ENCODE measurements around the gene MED8. TPM values are rescaled to one million over a fixed set of nuclear protein-coding genes. Genes with fewer than 3 reads are reported as not detected.

MED8 gene
- total and polyA plus RNA-seq, 2 of the 13 experiments (the other 11 are each of a cell fraction or from before 2014, with no cell fraction given) = 16.9 to 77.4 TPM

DNA sequence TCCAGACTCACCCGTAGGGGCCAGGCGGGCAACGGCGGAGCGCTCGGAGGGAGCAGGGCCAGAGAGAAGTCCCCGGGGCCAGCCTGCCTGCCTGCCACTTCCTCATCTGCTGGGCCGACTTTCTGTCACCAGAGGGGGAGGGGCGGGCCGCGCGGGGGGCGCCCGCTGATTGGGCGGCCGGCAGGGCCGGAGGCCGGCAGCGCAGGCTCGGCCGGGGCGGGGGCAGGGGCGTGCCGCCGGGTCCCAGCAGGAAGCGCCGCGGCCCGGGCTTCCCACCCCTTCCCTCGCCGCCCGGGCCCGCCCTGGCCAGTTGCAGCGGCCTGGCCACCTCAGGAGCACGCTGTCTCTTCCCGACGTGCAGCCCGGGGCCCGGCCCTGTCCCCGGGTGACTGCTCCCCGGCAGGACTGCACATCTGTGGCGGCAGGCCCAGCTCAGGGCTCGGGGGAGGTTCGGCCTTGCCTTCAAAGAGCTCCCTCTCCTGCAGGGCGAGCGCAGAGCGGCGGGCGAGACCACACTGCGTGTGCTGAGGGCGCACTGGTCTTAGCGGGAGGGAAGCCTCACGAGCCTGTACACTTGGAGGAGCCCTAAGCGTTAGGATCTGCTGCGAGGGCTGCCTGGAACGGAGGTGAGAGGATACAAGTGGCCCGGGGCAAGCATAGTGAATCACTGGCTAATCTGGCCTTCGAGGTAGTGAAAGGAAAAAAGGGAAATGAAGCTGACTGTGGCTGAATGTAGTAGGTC lies 21.5 kb downstream of the MED8 start, which contains the start of gene ELOVL1 (continued):
- TF ChIP-seq, protein P1, sequence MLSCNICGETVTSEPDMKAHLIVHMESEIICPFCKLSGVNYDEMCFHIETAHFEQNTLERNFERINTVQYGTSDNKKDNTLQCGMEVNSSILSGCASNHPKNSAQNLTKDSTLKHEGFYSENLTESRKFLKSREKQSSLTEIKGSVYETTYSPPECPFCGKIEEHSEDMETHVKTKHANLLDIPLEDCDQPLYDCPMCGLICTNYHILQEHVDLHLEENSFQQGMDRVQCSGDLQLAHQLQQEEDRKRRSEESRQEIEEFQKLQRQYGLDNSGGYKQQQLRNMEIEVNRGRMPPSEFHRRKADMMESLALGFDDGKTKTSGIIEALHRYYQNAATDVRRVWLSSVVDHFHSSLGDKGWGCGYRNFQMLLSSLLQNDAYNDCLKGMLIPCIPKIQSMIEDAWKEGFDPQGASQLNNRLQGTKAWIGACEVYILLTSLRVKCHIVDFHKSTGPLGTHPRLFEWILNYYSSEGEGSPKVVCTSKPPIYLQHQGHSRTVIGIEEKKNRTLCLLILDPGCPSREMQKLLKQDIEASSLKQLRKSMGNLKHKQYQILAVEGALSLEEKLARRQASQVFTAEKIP (CRISPR knock-in tag; IDR thresholded peaks at IDR 0.05; ENCODE audit: borderline replicate concordance) = no peak
- TF ChIP-seq ZSCAN25 (CRISPR knock-in tag; IDR thresholded peaks at IDR 0.05) (peak; percentile 83), TAF1 (CRISPR knock-in tag; IDR thresholded peaks at IDR 0.05) (peak; percentile 83), ZSCAN30 (CRISPR knock-in tag; IDR thresholded peaks at IDR 0.05) (no peak), ZNF17 (CRISPR knock-in tag; IDR thresholded peaks at IDR 0.05) (no peak), KLF12 (CRISPR knock-in tag; IDR thresholded peaks at IDR 0.05; ENCODE audit: borderline replicate concordance) (peak; percentile 75; the same call in 1 of the 2 replicates), MED8 (CRISPR knock-in tag; IDR thresholded peaks at IDR 0.05; ENCODE audit: insufficient replicate concordance) (peak; percentile 36), RCOR2 (CRISPR knock-in tag; IDR thresholded peaks at IDR 0.05) (peak; percentile 55; the same call in 1 of the 2 replicates), ZNF746 (CRISPR knock-in tag; IDR thresholded peaks at IDR 0.05) (peak; percentile 86), MEIS1 (CRISPR knock-in tag; IDR thresholded peaks at IDR 0.05; ENCODE audit: borderline replicate concordance) (0 out of 2 replicates have a peak, but pooled peaks have one; percentile 61), NR2F1 (CRISPR knock-in tag; IDR thresholded peaks at IDR 0.05) (0 out of 4 replicates have a peak, but pooled peaks of 1 of the 2 experiments have one; percentile 14), ZNF547 (CRISPR knock-in tag; IDR thresholded peaks at IDR 0.05) (peak; percentile 87), CHD2 (IDR thresholded peaks at IDR 0.05; ENCODE audit: low read depth, low read length) (no peak), NCOR1 (IDR thresholded peaks at IDR 0.05; ENCODE audit: borderline replicate concordance, low read length) (no peak), ZNF432 (CRISPR knock-in tag; IDR thresholded peaks at IDR 0.05; ENCODE audit: borderline replicate concordance) (no peak), JDP2 (CRISPR knock-in tag; IDR thresholded peaks at IDR 0.05; ENCODE audit: borderline replicate concordance) (peak; percentile 77; the same call in 1 of the 2 replicates)
- TF ChIP-seq, protein P2, sequence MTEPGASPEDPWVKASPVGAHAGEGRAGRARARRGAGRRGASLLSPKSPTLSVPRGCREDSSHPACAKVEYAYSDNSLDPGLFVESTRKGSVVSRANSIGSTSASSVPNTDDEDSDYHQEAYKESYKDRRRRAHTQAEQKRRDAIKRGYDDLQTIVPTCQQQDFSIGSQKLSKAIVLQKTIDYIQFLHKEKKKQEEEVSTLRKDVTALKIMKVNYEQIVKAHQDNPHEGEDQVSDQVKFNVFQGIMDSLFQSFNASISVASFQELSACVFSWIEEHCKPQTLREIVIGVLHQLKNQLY (CRISPR knock-in tag; IDR thresholded peaks at IDR 0.05) = no peak; the same call in 1 of the 2 replicates
- TF ChIP-seq, protein P3, sequence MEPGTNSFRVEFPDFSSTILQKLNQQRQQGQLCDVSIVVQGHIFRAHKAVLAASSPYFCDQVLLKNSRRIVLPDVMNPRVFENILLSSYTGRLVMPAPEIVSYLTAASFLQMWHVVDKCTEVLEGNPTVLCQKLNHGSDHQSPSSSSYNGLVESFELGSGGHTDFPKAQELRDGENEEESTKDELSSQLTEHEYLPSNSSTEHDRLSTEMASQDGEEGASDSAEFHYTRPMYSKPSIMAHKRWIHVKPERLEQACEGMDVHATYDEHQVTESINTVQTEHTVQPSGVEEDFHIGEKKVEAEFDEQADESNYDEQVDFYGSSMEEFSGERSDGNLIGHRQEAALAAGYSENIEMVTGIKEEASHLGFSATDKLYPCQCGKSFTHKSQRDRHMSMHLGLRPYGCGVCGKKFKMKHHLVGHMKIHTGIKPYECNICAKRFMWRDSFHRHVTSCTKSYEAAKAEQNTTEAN (CRISPR knock-in tag; conservative IDR thresholded peaks at IDR 0.05) = peak; percentile 77; the same call in 1 of the 2 replicates
- TF ChIP-seq, protein P4, sequence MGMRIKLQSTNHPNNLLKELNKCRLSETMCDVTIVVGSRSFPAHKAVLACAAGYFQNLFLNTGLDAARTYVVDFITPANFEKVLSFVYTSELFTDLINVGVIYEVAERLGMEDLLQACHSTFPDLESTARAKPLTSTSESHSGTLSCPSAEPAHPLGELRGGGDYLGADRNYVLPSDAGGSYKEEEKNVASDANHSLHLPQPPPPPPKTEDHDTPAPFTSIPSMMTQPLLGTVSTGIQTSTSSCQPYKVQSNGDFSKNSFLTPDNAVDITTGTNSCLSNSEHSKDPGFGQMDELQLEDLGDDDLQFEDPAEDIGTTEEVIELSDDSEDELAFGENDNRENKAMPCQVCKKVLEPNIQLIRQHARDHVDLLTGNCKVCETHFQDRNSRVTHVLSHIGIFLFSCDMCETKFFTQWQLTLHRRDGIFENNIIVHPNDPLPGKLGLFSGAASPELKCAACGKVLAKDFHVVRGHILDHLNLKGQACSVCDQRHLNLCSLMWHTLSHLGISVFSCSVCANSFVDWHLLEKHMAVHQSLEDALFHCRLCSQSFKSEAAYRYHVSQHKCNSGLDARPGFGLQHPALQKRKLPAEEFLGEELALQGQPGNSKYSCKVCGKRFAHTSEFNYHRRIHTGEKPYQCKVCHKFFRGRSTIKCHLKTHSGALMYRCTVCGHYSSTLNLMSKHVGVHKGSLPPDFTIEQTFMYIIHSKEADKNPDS (CRISPR knock-in tag; IDR thresholded peaks at IDR 0.05) = no peak
- TF ChIP-seq, protein P5, sequence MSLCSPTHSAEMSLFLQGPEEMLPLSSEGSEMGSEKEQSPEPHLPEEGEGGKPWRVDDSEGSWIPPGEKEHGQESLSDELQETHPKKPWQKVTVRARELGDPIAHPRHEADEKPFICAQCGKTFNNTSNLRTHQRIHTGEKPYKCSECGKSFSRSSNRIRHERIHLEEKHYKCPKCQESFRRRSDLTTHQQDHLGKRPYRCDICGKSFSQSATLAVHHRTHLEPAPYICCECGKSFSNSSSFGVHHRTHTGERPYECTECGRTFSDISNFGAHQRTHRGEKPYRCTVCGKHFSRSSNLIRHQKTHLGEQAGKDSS (CRISPR knock-in tag; IDR thresholded peaks at IDR 0.05; ENCODE audit: borderline replicate concordance, low read depth) = peak; percentile 73; the same call in 1 of the 2 replicates
- TF ChIP-seq, protein P6, sequence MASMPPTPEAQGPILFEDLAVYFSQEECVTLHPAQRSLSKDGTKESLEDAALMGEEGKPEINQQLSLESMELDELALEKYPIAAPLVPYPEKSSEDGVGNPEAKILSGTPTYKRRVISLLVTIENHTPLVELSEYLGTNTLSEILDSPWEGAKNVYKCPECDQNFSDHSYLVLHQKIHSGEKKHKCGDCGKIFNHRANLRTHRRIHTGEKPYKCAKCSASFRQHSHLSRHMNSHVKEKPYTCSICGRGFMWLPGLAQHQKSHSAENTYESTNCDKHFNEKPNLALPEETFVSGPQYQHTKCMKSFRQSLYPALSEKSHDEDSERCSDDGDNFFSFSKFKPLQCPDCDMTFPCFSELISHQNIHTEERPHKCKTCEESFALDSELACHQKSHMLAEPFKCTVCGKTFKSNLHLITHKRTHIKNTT (CRISPR knock-in tag; IDR thresholded peaks at IDR 0.05) = no peak

Measured in HepG2 (cell line).